ENCODE data around the gene LCN12.

- TF ChIP-seq GATA2 (IDR thresholded peaks at IDR 0.05; ENCODE audit: low read depth, low read length) (no peak), GATA3 (IDR thresholded peaks at IDR 0.05; ENCODE audit: low read depth, low read length) (no peak)
Observed at GRCh38 chr9:136995362-136995761, 43.3 kb downstream of the LCN12 start.

All from SH-SY5Y (cell line).